H1 (cell line): Measurements from ENCODE around the gene GRIP2. TPM values are rescaled to one million over a fixed set of nuclear protein-coding genes. Genes with fewer than 3 reads are reported as not detected.
A peak's percentile ranks its signal among the peaks of the same experiment; 100 is the strongest.

Experiments used
- CTCF ChIA-PET: fragments of 300-600 bp; sonication (Branson Sonifier 250); formaldehyde crosslinking; loops from one replicate; lab custom pipeline; 2021; ENCODE audit not compliant: partially characterized antibody; lab: Charles Lee
- POLR2A ChIA-PET: fragments of 300-600 bp; sonication (Branson Sonifier 250); formaldehyde crosslinking; loops from one replicate; lab custom pipeline; 2021; ENCODE audit warnings: inconsistent platforms; ENCODE audit not compliant: partially characterized antibody; lab: Charles Lee
- DNase-seq, 2 experiments: peaks; one replicate each; pipeline versions ENCODE4 v3.0.0 to v3.0.0-alpha.2; 2010 to 2022; ENCODE audit warnings: low spot score in 2 of 2, low read depth in 1 of 2, mixed read lengths in 1 of 2
- FAIRE-seq: peaks from 2 replicates; lab custom pipeline; 2011; peaks lifted over from hg19 to GRCh38; lab: Jason Lieb, UNC
- H2AFZ ChIP-seq: 2 replicates; pipeline ENCODE4 v1.8.1; 2012; ENCODE audit warnings: low read length, inconsistent platforms
- H2AK5ac ChIP-seq: 2 replicates; pipeline ENCODE4 v1.6.1; 2013; ENCODE audit warnings: low read depth, low read length
- H2BK120ac ChIP-seq: replicated peaks from 2 replicates; pipeline ENCODE3; 2013; ENCODE audit warnings: low read depth, low read length, inconsistent platforms
- H2BK12ac ChIP-seq: 2 replicates; pipeline ENCODE4 v1.6.1; 2013; ENCODE audit warnings: low read depth, low read length
- H2BK15ac ChIP-seq: 2 replicates; pipeline ENCODE4 v1.6.1; 2013; ENCODE audit warnings: low read length
- H2BK20ac ChIP-seq: 2 replicates; pipeline ENCODE4 v1.6.1; 2013; ENCODE audit warnings: low read length
- H2BK5ac ChIP-seq: 2 replicates; pipeline ENCODE4 v1.6.1; 2013; ENCODE audit warnings: low read depth, low read length
- H3K14ac ChIP-seq: 2 replicates; pipeline ENCODE4 v1.6.1; 2013; ENCODE audit warnings: inconsistent platforms; ENCODE audit not compliant: insufficient read length
- H3K18ac ChIP-seq: 2 replicates; pipeline ENCODE4 v1.6.1; 2013; ENCODE audit warnings: low read length; ENCODE audit errors: extremely low read depth
- H3K23ac ChIP-seq: 2 replicates; pipeline ENCODE4 v1.6.1; 2013; ENCODE audit warnings: inconsistent platforms; ENCODE audit not compliant: insufficient read length
- H3K23me2 ChIP-seq: 2 replicates; pipeline ENCODE4 v1.6.1; 2013; ENCODE audit warnings: low read depth, low read length
- H3K27ac ChIP-seq: 2 replicates; pipeline ENCODE4 v1.6.1; 2011; ENCODE audit warnings: low read depth, low read length, inconsistent platforms
- H3K27me3 ChIP-seq, 4 experiments: replicated peaks in 1 of 4; 1 replicate in 1 of 4; 2 replicates in 3 of 4; pipeline versions ENCODE4 v1.6.1 to v1.8.1; 2011 to 2013; ENCODE audit warnings: low read length in 3 of 4, mild to moderate bottlenecking in 3 of 4, inconsistent platforms in 2 of 4, mixed read lengths in 2 of 4, moderate library complexity in 1 of 4; ENCODE audit not compliant: control insufficient read depth in 3 of 4, insufficient read depth in 3 of 4; ENCODE audit errors: extremely low read depth in 1 of 4
- H3K36me3 ChIP-seq, 4 experiments: 2 replicates each; pipeline versions ENCODE4 v1.6.1 to v1.8.1; 2011 to 2013; ENCODE audit warnings: mild to moderate bottlenecking in 4 of 4, low read length in 3 of 4, moderate library complexity in 2 of 4, control low read depth in 1 of 4, inconsistent platforms in 1 of 4; ENCODE audit not compliant: insufficient read depth in 4 of 4, control insufficient read depth in 2 of 4
- H3K4ac ChIP-seq: replicated peaks from 2 replicates; pipeline ENCODE3; 2013; ENCODE audit warnings: low read length, low read depth, mixed read lengths, inconsistent platforms; ENCODE audit not compliant: insufficient read length
- H3K4me1 ChIP-seq, 4 experiments: replicated peaks in 1 of 4; 1 replicate in 1 of 4; 2 replicates in 3 of 4; pipeline versions ENCODE4 v1.6.1 to v1.8.1; 2011 to 2013; ENCODE audit warnings: low read length in 3 of 4, inconsistent platforms in 2 of 4, mixed read lengths in 1 of 4; ENCODE audit not compliant: insufficient read depth in 4 of 4, control insufficient read depth in 3 of 4
- H3K4me2 ChIP-seq, 2 experiments: 2 replicates each; pipeline versions ENCODE4 v1.6.1 to v1.8.1; 2011 to 2013; ENCODE audit warnings: low read depth in 2 of 2, low read length in 2 of 2, control low read depth in 1 of 2, inconsistent platforms in 1 of 2, mild to moderate bottlenecking in 1 of 2; ENCODE audit not compliant: insufficient read depth in 1 of 2
- H3K4me3 ChIP-seq, 4 experiments: fragments of 200-600, 300-600 bp in 1 of 4; sonication (generic), shearing (Covaris generic), sonication (Bioruptor Twin) in 1 of 4; 2 replicates each; pipeline versions ENCODE4 v1.5.1 to v1.8.1; 2011 to 2016; ENCODE audit warnings: low read length in 4 of 4, low read depth in 3 of 4, control low read depth in 2 of 4, inconsistent platforms in 2 of 4, mild to moderate bottlenecking in 2 of 4, mixed read lengths in 1 of 4, moderate library complexity in 1 of 4; ENCODE audit not compliant: insufficient read depth in 2 of 4; ENCODE audit errors: extremely low read depth in 1 of 4
- H3K56ac ChIP-seq: replicated peaks from 2 replicates; pipeline ENCODE3; 2013; ENCODE audit warnings: low read depth, mild to moderate bottlenecking, mixed read lengths, low read length, inconsistent platforms; ENCODE audit not compliant: insufficient read length
- H3K79me1 ChIP-seq: 2 replicates; pipeline ENCODE4 v1.6.1; 2013; ENCODE audit warnings: low read depth, low read length, control low read depth
- H3K79me2 ChIP-seq, 2 experiments: 2 replicates each; pipeline versions ENCODE4 v1.6.1 to v1.8.1; 2012 to 2013; ENCODE audit warnings: low read length in 2 of 2, mild to moderate bottlenecking in 2 of 2, inconsistent platforms in 1 of 2; ENCODE audit not compliant: insufficient read depth in 2 of 2, control insufficient read depth in 1 of 2
- H3K9ac ChIP-seq, 4 experiments: replicated peaks in 1 of 4; 1 replicate in 1 of 4; 2 replicates in 3 of 4; pipeline versions ENCODE4 v1.6.1 to v1.8.1; 2011 to 2013; ENCODE audit warnings: low read depth in 3 of 4, low read length in 3 of 4, control low read depth in 2 of 4, mild to moderate bottlenecking in 2 of 4, moderate library complexity in 2 of 4, inconsistent platforms in 1 of 4; ENCODE audit errors: extremely low read depth in 1 of 4
- H3K9me3 ChIP-seq, 2 experiments: 2 replicates each; pipeline versions ENCODE4 v1.6.1 to v1.8.1; 2012 to 2013; ENCODE audit warnings: mild to moderate bottlenecking in 2 of 2, moderate library complexity in 2 of 2, control low read depth in 1 of 2, inconsistent platforms in 1 of 2, low read depth in 1 of 2, low read length in 1 of 2, mixed read lengths in 1 of 2; ENCODE audit not compliant: insufficient read depth in 2 of 2
- H4K20me1 ChIP-seq, 2 experiments: replicated peaks in 1 of 2; 2 replicates each; pipeline versions ENCODE3 to v1.8.1; 2011 to 2013; ENCODE audit warnings: inconsistent platforms in 2 of 2, low read length in 2 of 2, mild to moderate bottlenecking in 1 of 2; ENCODE audit not compliant: insufficient read depth in 2 of 2, control insufficient read depth in 1 of 2
- H4K5ac ChIP-seq: 2 replicates; pipeline ENCODE4 v1.6.1; 2013; ENCODE audit warnings: low read length, low read depth, mixed read lengths, inconsistent platforms; ENCODE audit not compliant: insufficient read length
- H4K8ac ChIP-seq: 2 replicates; pipeline ENCODE4 v1.8.0; 2013; ENCODE audit warnings: mild to moderate bottlenecking, moderate library complexity, low read length, inconsistent platforms; ENCODE audit not compliant: insufficient read depth; ENCODE audit errors: extremely low read depth
- H4K91ac ChIP-seq: replicated peaks from 2 replicates; pipeline ENCODE3; 2013; ENCODE audit warnings: low read length, mixed read lengths, inconsistent platforms; ENCODE audit not compliant: insufficient read length
- ASH2L ChIP-seq: fragments of 200-600, 300-600 bp; sonication (generic); IDR thresholded peaks from one replicate; pipeline ENCODE4 v1.7.1; 2017; ENCODE audit warnings: low read length
- RBBP5 ChIP-seq: IDR thresholded peaks from 2 replicates; pipeline ENCODE4 v1.7.1; 2012; ENCODE audit warnings: low read depth, mild to moderate bottlenecking, inconsistent platforms, low read length, moderate library complexity, borderline replicate concordance
- ZNF274 ChIP-seq: IDR thresholded peaks from 2 replicates; pipeline ENCODE4 v1.7.0; 2012; ENCODE audit warnings: low read length, borderline replicate concordance; ENCODE audit errors: extremely low read depth
- WGBS, 2 experiments: shearing (Covaris generic) in 1 of 2; methylation state at CpG; one replicate each; pipeline versions ENCODE4 v1.1.6 to v1.1.7; 2013 to 2015; ENCODE audit warnings: low lambda C conversion rate in 2 of 2, mixed read lengths in 2 of 2, inconsistent platforms in 1 of 2, low coverage in 1 of 2, missing lambda C conversion rate in 1 of 2; ENCODE audit not compliant: insufficient replicate concordance in 2 of 2, insufficient coverage in 1 of 2, insufficient read length in 1 of 2; ENCODE audit errors: extremely low coverage in 1 of 2, missing lambda C conversion rate in 1 of 2; 5-methylcytosine and 5-hydroxymethylcytosine counted together
- polyA plus RNA-seq, 7 experiments: library from polyadenylated mRNA; depleted of rRNA in 3 of 7; stranded (reverse) in 5 of 7; unstranded in 2 of 7; fragments of >200 nt in 5 of 7; fragments of 200-250 nt in 2 of 7; gene quantifications; 1 replicate in 5 of 7; 2 replicates in 1 of 7; 4 replicates in 1 of 7; pipeline versions ENCODE4 v1.2.1 to v1.2.3, GENCODE V29; 2011 to 2013; ENCODE audit warnings: missing spikeins in 2 of 7, mixed read lengths in 2 of 7
- total RNA-seq: library from RNA; stranded (reverse); fragmentation: NEBNext Ultra II Directional; extraction: Animal tissue kit (Norgen Biotek cat#: 25700); gene quantifications from 2 replicates; pipeline ENCODE4 v1.2.1, GENCODE V29; 2021

Gene GRIP2
- total and polyA plus RNA-seq, 2 of the 8 experiments (the other 6 are each of a cell fraction or from before 2014, with no cell fraction given): 2.5 to 6.4 TPM

DNA sequence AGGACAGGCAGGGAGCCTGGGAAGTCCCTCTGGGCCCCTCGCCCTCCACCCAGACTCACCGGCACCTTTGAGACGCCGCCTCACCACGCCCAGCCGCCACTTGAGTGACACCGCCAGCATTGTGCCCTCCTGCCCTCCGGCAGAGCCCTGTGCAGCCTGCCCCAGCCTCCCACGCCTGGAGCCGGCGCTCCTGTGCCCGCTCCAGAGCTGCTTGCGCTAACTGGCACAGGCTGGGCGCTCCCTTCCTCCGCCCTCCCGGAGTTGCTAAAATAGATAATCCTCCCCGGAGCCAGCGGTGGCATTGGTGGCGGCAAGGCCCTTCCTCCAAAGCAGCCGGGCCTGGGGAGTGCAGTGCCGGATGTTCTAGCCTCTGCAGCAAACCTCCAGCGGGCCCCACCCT is 15.7 kb upstream of the GRIP2 start:
- no peak overlapping the region for H3K56ac ChIP-seq
- peaks cover 0 to 4% of the 10 kb centered on the region in 2 experiments for H4K20me1 ChIP-seq
- H3K4ac ChIP-seq: no peak overlapping the region
- H4K8ac ChIP-seq: no peak overlapping the region
- H4K91ac ChIP-seq: no peak overlapping the region
- no peaks in the 10 kb centered on the region for H3K23me2 ChIP-seq
- WGBS, 2 experiments: 37% methylated on average over 22 of the region's 22 CpGs; no CpG with 5 or more reads in 1 of the 2 experiments
- peak overlapping the region in 1 of 4 experiments; percentile 39; a peak in 3 of 8 replicates for H3K4me3 ChIP-seq
- no peak overlapping the region for H4K5ac ChIP-seq
- H3K23ac ChIP-seq: no peak overlapping the region
- H3K27ac ChIP-seq: no peak overlapping the region
- H3K79me2 ChIP-seq: no peaks in the 10 kb centered on the region
- CTCF ChIA-PET: interaction anchor here (0.9 kb wide), 1 partner anchor 42 kb away, joined by 3 read pairs; no protein-coding TSS in a partner anchor
- no peak overlapping the region for H3K14ac ChIP-seq
- peak overlapping the region; percentile 49 to 62; a peak in 3 of 4 replicates for H3K4me2 ChIP-seq
- no peak overlapping the region for H3K9ac ChIP-seq
- H3K27me3 ChIP-seq: no peaks in the 10 kb centered on the region
- no peak for TF ChIP-seq ZNF274
- 0 out of 2 replicates have a peak, but pooled peaks have one; percentile 41 for TF ChIP-seq RBBP5
- peak; percentile 31 for TF ChIP-seq ASH2L
- no peaks in the 10 kb centered on the region; the same call in 1 of the 2 replicates for H3K79me1 ChIP-seq
- H3K36me3 ChIP-seq: no peaks in the 10 kb centered on the region
- H3K4me1 ChIP-seq: peaks cover 0 to 18% (median 10%) of the 10 kb centered on the region in 4 experiments; a peak in 5 of 7 replicates
- FAIRE-seq (no peak), DNase-seq (peak in 1 of 2 experiments; percentile 80)
- H2AFZ ChIP-seq: peak overlapping the region; percentile 81; the same call in 1 of the 2 replicates
- no peak overlapping the region; the same call in 1 of the 2 replicates for H2BK12ac ChIP-seq
- H2BK120ac ChIP-seq: no peak overlapping the region
- no peak overlapping the region for H2BK5ac ChIP-seq
- H2BK20ac ChIP-seq: no peak overlapping the region
- no peak overlapping the region; the same call in 1 of the 2 replicates for H2BK15ac ChIP-seq
- POLR2A ChIA-PET: no interaction called here
- H2AK5ac ChIP-seq: no peak overlapping the region
- no peaks in the 10 kb centered on the region for H3K9me3 ChIP-seq
- no peak overlapping the region for H3K18ac ChIP-seq
